BJ (cell line): ENCODE data around the gene KATNBL1. TPM values are rescaled to one million over a fixed set of nuclear protein-coding genes. Genes with fewer than 3 reads are reported as not detected.
"Not testable (repeated sequence)": the region's sequence is repeated elsewhere in the genome, so short reads cannot be mapped to it uniquely, and the experiment has no call there.

ENCODE experiments used
- CTCF ChIA-PET: fragments of 350-600 bp; formaldehyde crosslinking; extraction: SDS; loops from one replicate; lab custom pipeline; 2021; ENCODE audit warnings: antibody characterized with exemption, inconsistent platforms; lab: Yijun Ruan, JAX
- POLR2A ChIA-PET: fragments of 300-600 bp; sonication (Branson Sonifier 250); formaldehyde crosslinking; extraction: SDS; loops from one replicate; lab custom pipeline; 2021; ENCODE audit warnings: antibody characterized with exemption; lab: Charles Lee
- DNase-seq: peaks from one replicate; pipeline ENCODE4 v3.0.0-alpha.2; 2011; ENCODE audit warnings: low read depth
- H3K27me3 ChIP-seq: 2 replicates; pipeline ENCODE4 v1.6.0; 2011; ENCODE audit warnings: low read length; ENCODE audit not compliant: control insufficient read depth, insufficient read depth
- H3K36me3 ChIP-seq: 2 replicates; pipeline ENCODE4 v1.5.1; 2011; ENCODE audit warnings: low read length; ENCODE audit not compliant: control insufficient read depth, insufficient read depth
- H3K4me3 ChIP-seq: 2 replicates; pipeline ENCODE4 v1.5.1; 2011; ENCODE audit warnings: low read depth, mild to moderate bottlenecking, control low read depth, low read length
- polyA plus RNA-seq: library from polyadenylated mRNA; depleted of rRNA; stranded (reverse); fragments of >200 nt; gene quantifications from 2 replicates; pipeline ENCODE4 v1.2.3, GENCODE V29; 2011
- TF ChIP-seq, protein P1 (sequence below): IDR thresholded peaks from 2 replicates; pipeline ENCODE4 v1.5.1; 2011; ENCODE audit warnings: low read depth, mild to moderate bottlenecking, control low read depth, inconsistent platforms, low read length, moderate library complexity; ENCODE audit not compliant: insufficient read depth

KATNBL1 gene
- polyA plus RNA-seq, 1 experiment, result 17.3 TPM

DNA sequence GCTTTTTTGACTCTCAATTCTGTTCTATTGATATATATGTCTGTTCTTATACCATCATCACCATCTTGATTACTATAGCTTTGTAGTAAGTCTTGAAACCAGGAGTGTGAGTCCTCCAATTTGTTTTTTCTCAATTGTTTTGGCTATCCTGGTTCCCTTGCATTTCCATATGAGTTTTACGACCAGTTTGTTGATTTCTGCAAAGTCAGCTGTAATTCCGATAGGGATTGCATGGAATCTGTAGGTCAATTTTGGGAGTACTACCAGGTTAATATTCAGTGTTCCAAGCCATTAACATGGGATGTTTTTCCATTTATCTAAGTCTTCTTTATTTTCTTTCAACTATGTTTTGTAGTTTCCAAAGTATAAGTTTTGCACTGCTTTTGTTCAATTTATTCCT lies 81.0 kb downstream of the KATNBL1 start:
- Histone ChIP-seq H3K36me3 (no peaks in the 10 kb centered on the region), H3K27me3 (no peaks in the 10 kb centered on the region), H3K4me3 (no peak overlapping the region)
- DNase-seq, result no peak
- POLR2A ChIA-PET, result no interaction called here
- TF ChIP-seq, protein P1, sequence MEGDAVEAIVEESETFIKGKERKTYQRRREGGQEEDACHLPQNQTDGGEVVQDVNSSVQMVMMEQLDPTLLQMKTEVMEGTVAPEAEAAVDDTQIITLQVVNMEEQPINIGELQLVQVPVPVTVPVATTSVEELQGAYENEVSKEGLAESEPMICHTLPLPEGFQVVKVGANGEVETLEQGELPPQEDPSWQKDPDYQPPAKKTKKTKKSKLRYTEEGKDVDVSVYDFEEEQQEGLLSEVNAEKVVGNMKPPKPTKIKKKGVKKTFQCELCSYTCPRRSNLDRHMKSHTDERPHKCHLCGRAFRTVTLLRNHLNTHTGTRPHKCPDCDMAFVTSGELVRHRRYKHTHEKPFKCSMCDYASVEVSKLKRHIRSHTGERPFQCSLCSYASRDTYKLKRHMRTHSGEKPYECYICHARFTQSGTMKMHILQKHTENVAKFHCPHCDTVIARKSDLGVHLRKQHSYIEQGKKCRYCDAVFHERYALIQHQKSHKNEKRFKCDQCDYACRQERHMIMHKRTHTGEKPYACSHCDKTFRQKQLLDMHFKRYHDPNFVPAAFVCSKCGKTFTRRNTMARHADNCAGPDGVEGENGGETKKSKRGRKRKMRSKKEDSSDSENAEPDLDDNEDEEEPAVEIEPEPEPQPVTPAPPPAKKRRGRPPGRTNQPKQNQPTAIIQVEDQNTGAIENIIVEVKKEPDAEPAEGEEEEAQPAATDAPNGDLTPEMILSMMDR, result no peak
- CTCF ChIA-PET, result no interaction called here

DNA sequence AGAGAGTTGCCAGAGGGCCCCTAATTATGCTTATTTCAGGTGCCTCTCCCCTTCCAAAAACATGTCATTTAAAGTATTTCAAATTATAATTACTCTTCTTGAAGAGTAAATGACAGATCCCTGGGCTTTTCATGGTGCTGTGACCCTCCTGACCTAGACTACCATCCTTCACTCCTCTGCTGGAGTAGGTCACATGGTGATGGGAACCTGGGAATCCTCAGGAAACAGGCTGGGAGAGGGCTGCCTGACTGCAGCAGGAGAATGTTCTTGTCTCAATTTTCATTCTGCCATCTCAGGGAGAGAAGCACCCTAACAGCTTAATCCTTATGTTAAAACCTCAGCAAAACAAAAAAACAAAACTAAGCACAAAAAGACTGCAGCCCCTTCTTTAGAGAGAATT lies 83.4 kb downstream of the KATNBL1 start:
- TF ChIP-seq, protein P1, result no peak
- ChIA-PET CTCF (interaction anchor here (0.6 to 2.1 kb wide), 2 partner anchors 159 to 242 kb away, joined by 3 to 4 read pairs; no protein-coding TSS in a partner anchor), POLR2A (no interaction called here)
- no peak overlapping the region for H3K4me3 ChIP-seq
- no peak for DNase-seq
- no peaks in the 10 kb centered on the region for H3K27me3 ChIP-seq
- H3K36me3 ChIP-seq, result no peaks in the 10 kb centered on the region

DNA sequence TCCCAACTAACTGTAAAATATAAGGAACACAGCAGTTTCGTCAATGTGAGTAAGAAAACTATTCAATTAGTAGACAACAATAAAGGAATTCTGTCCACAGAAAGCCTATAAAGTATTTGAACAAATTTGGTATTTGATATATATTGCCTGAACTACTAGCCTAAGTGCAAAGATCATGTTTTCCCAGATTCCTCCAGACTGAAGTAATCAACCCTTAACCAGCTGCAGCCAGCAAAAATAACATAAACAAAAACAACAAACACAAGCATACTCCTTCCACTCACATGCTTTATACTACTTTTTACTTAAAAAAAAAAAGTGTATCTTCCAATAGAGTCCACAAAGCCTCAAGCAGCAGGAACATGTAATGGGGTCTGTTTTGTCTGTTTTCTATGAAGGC lies 84.0 kb downstream of the KATNBL1 start:
- Histone ChIP-seq H3K27me3 (no peaks in the 10 kb centered on the region), H3K36me3 (no peaks in the 10 kb centered on the region), H3K4me3 (no peak overlapping the region)
- TF ChIP-seq, protein P1, result no peak
- ChIA-PET POLR2A (no interaction called here), CTCF (interaction anchor here (0.6 kb wide), 1 partner anchor 158 kb away, joined by 3 read pairs; no protein-coding TSS in a partner anchor)
- DNase-seq, result no peak

DNA sequence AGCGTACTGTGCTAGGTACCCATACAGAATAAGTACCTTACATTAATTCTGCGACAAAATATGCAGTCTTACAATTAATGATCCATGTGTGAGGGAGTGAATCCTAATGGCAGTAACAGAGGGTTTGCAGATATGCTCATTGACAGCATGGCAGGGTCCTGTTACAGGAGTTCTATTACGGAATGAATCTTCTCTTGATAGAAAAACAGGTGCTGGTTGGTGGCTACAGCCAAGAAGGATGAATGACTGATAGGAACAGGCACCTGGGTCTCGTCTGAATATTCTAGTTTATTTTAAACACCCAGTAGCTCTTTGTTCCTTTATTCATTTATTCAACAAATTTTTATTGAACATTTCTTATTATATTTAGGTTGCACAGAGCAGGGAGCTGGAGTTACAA lies 85.2 kb downstream of the KATNBL1 start:
- CTCF ChIA-PET, result interaction anchor here (3.2 to 4.6 kb wide), 2 partner anchors 15 to 85 kb away, joined by 9 to 22 read pairs; partner anchors contain the start of gene KATNBL1
- TF ChIP-seq, protein P1, result no peak
- POLR2A ChIA-PET, result no interaction called here
- Histone ChIP-seq H3K27me3 (no peaks in the 10 kb centered on the region), H3K36me3 (no peaks in the 10 kb centered on the region), H3K4me3 (no peak overlapping the region)
- DNase-seq, result no peak

DNA sequence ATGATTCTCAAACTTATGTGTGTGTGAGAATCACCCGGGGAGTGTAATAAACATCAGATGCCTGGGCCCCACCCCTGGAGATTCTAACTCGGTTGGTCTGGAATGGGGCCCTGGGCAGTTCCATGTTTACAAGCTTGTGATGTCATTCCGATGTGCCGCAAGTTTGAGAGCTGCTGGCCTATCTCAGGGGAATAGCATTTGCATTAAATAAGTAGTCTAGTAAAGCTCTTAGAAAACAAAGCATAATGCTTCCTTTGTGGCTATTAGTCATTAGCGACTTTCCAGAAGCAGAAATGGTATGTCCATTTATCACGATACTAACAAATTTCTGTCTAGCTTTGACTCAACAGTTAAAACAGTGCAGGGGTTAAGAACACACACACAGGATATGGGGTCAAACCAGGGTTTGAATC lies 87.1 kb downstream of the KATNBL1 start:
- DNase-seq, result peak; percentile 95
- Histone ChIP-seq H3K36me3 (no peaks in the 10 kb centered on the region), H3K4me3 (no peak overlapping the region), H3K27me3 (no peaks in the 10 kb centered on the region)
- TF ChIP-seq, protein P1, result no peak
- ChIA-PET POLR2A (no interaction called here), CTCF (interaction anchor here (0.6 to 4.6 kb wide), 8 partner anchors 11 to 886 kb away, joined by 3 to 22 read pairs (median 4); partner anchors contain the start of genes KATNBL1 and LPCAT4)

DNA sequence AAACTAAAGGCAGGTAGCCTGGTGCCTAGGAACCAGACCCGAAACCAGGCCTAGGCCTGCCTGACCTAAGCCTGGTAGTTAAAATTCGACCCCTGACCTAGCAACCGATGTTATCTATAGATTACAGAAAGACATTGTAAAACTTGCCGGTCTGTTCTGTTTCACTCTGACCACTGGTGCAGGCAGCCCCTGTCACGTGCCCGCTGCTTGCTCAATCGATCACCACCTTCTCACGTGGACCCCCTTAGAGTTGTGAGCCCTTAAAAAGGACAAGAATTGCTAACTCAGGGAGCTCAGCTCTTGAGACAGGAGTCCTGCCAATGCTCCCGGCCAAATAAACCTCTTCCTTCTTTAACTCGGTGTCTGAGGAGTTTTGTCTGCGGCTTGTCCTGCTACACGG lies 88.1 kb downstream of the KATNBL1 start:
- H3K4me3 ChIP-seq, DNase-seq, H3K36me3 ChIP-seq, POLR2A ChIA-PET, H3K27me3 ChIP-seq: not testable (repeated sequence)
- CTCF ChIA-PET, result interaction anchor here (0.6 to 4.6 kb wide), 5 partner anchors 12 to 1010 kb away, joined by 3 to 22 read pairs (median 4); partner anchors contain the start of genes KATNBL1 and LPCAT4

DNA sequence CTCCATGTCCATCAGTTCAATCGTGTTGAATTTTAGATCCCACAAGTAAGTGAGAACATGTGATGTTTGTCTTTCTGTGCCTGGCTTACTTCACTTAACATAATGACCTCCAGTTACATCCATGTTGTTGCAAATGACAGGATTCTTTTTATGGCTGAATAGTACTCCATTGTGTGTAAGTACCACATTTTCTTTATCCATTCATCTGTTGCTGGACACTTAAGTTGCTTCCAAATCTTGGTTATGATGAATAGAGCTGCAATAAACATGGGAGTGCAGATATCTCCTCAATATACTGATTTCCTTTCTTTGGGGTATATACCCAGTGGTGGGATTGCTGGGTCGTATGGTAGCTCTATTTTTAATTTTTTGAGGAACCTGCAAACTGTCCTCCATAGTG lies 89.5 kb downstream of the KATNBL1 start:
- H3K4me3 ChIP-seq, POLR2A ChIA-PET, H3K36me3 ChIP-seq, DNase-seq, H3K27me3 ChIP-seq: not testable (repeated sequence)
- CTCF ChIA-PET, result interaction anchor here (1.5 to 4.6 kb wide), 3 partner anchors 10 to 247 kb away, joined by 5 to 22 read pairs (median 13); partner anchors contain the start of gene LPCAT4
